NB4 (cell line): ENCODE measurements around the gene DAAM2.

Experiments
- DNase-seq: peaks from one replicate; pipeline ENCODE4 v3.0.0; 2010; ENCODE audit warnings: low read depth
- H3K4me3 ChIP-seq: one replicate; pipeline ENCODE4 v1.5.1; 2011; ENCODE audit warnings: mild to moderate bottlenecking, low read depth, low read length, moderate library complexity
- MAX ChIP-seq: IDR thresholded peaks from 2 replicates; pipeline ENCODE4 v1.6.1; 2011; ENCODE audit warnings: low read depth, low read length
- MYC ChIP-seq: IDR thresholded peaks from 2 replicates; pipeline ENCODE4 v1.6.1; 2011; ENCODE audit warnings: low read depth, low read length
- POLR2A ChIP-seq: IDR thresholded peaks from 2 replicates; pipeline ENCODE4 v1.6.1; 2011; ENCODE audit warnings: mild to moderate bottlenecking; ENCODE audit not compliant: insufficient read length; ENCODE audit errors: extremely low read depth
- TF ChIP-seq, protein P1 (sequence below): IDR thresholded peaks from one replicate; pipeline ENCODE4 v1.5.1; 2012; ENCODE audit warnings: low read depth, low read length

The DAAM2 gene

GRCh38 chr6:39801456-39802251 is 9.5 kb downstream of the DAAM2 start:
- no peak for DNase-seq
- TF ChIP-seq, protein P1, sequence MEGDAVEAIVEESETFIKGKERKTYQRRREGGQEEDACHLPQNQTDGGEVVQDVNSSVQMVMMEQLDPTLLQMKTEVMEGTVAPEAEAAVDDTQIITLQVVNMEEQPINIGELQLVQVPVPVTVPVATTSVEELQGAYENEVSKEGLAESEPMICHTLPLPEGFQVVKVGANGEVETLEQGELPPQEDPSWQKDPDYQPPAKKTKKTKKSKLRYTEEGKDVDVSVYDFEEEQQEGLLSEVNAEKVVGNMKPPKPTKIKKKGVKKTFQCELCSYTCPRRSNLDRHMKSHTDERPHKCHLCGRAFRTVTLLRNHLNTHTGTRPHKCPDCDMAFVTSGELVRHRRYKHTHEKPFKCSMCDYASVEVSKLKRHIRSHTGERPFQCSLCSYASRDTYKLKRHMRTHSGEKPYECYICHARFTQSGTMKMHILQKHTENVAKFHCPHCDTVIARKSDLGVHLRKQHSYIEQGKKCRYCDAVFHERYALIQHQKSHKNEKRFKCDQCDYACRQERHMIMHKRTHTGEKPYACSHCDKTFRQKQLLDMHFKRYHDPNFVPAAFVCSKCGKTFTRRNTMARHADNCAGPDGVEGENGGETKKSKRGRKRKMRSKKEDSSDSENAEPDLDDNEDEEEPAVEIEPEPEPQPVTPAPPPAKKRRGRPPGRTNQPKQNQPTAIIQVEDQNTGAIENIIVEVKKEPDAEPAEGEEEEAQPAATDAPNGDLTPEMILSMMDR = no peak
- no peak for TF ChIP-seq MYC
- no peak for TF ChIP-seq POLR2A
- no peak for TF ChIP-seq MAX

DNA sequence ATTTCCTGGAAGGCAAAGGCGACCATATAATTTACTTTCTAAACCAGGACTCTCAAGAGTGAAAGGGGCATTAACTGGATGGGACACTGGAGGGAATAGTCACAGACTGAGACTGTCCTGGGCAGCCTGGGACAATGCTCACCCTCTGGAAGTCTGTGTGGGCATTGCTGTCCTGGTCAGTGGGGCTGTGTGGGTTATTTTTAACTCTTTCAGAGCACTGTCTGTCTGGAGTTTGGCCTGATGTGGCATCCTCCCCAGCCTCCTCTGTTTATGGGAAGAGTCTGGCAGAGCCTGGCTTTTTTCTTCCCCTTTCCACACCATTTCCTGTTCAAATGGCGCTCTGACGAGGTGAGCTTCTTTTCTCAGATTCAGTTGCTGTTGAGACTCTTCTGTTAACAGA is 11.7 kb downstream of the DAAM2 start:
- DNase-seq = no peak
- no peak overlapping the region for H3K4me3 ChIP-seq
- TF ChIP-seq, protein P1 = no peak
- no peak for TF ChIP-seq MYC
- no peak for TF ChIP-seq POLR2A
- no peak for TF ChIP-seq MAX

More at GRCh38 chr6:39801456-39802251, 9.5 kb downstream of the DAAM2 start:
- no peak overlapping the region for H3K4me3 ChIP-seq

- TF ChIP-seq MAX = no peak
- TF ChIP-seq, protein P1 = no peak
- TF ChIP-seq POLR2A = no peak
- no peak for TF ChIP-seq MYC
- no peak for DNase-seq
- H3K4me3 ChIP-seq = no peak overlapping the region
Observed at GRCh38 chr6:39804466-39805065, 12.4 kb downstream of the DAAM2 start.

- H3K4me3 ChIP-seq = no peak overlapping the region
- no peak for TF ChIP-seq POLR2A
- no peak for TF ChIP-seq MYC
- no peak for TF ChIP-seq MAX
- DNase-seq = no peak
Observed at GRCh38 chr6:39806278-39806677, 14.1 kb downstream of the DAAM2 start.

DNA sequence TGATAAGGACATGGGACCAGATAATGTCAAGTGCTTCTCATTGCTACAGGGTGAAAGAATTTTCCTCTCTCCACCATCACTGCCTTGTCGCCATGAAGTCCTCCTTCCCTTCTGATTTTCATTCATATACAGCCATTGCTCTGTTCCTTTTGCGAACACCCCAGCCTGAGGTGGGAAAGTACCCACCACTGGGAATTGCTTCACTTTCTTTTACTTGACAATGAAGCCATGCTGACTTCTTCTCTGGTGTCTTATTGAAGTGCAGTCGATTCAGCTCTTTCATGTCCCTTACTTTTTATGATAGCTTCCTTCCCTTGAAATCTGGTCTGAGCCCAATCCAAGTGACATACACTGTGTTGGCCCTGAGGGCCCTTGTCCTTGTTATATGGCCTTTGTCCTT is 16.2 kb downstream of the DAAM2 start:
- H3K4me3 ChIP-seq = no peak overlapping the region
- TF ChIP-seq, protein P1 = no peak
- TF ChIP-seq MAX (no peak), POLR2A (no peak), MYC (no peak)
- no peak for DNase-seq

- TF ChIP-seq MYC (no peak), POLR2A (no peak), MAX (no peak)
- TF ChIP-seq, protein P1 = no peak
- no peak for DNase-seq
- no peak overlapping the region for H3K4me3 ChIP-seq
Observed at GRCh38 chr6:39808964-39809363, 16.8 kb downstream of the DAAM2 start.
